ENCODE results near the gene HDAC11. TPM values are rescaled to one million over a fixed set of nuclear protein-coding genes. Genes with fewer than 3 reads are reported as not detected.

The HDAC11 gene
- total RNA-seq, 1 experiment from 2014 or later, result 12.0 TPM

- no peak overlapping the region for H3K4me3 Mint-ChIP-seq
- no peak for DNase-seq (ENCODE audit: low spot score)
- peaks cover 3% of the 10 kb centered on the region; the same call in 1 of the 2 replicates for H3K4me1 Mint-ChIP-seq
- TF ChIP-seq PRRX2 (CRISPR knock-in tag; IDR thresholded peaks at IDR 0.05), result no peak
- no peak for TF ChIP-seq GTF2I (CRISPR knock-in tag; conservative IDR thresholded peaks at IDR 0.05)
- TF ChIP-seq NFE2L1 (CRISPR knock-in tag; IDR thresholded peaks at IDR 0.05), result no peak
- TF ChIP-seq TEAD4 (CRISPR knock-in tag; IDR thresholded peaks at IDR 0.05), result no peak
- TF ChIP-seq FOXK1 (CRISPR knock-in tag; IDR thresholded peaks at IDR 0.05), result no peak
- no peak for TF ChIP-seq ARID4B (CRISPR knock-in tag; IDR thresholded peaks at IDR 0.05; ENCODE audit: borderline replicate concordance)
- TF ChIP-seq STAT6 (CRISPR knock-in tag; conservative IDR thresholded peaks at IDR 0.05; ENCODE audit: low read depth), result no peak
- no peak for TF ChIP-seq TCF7 (CRISPR knock-in tag; IDR thresholded peaks at IDR 0.05; ENCODE audit: low read depth)
- TF ChIP-seq ATF1 (CRISPR knock-in tag; IDR thresholded peaks at IDR 0.05), result no peak
- TF ChIP-seq ZNF232 (CRISPR knock-in tag; IDR thresholded peaks at IDR 0.05), result no peak
- TF ChIP-seq KAT7 (CRISPR knock-in tag; IDR thresholded peaks at IDR 0.05; ENCODE audit: borderline replicate concordance), result no peak
- no peak for TF ChIP-seq ERG (CRISPR knock-in tag; IDR thresholded peaks at IDR 0.05)
- no peak for TF ChIP-seq MYBL2 (CRISPR knock-in tag; IDR thresholded peaks at IDR 0.05)
- TF ChIP-seq, protein P1, sequence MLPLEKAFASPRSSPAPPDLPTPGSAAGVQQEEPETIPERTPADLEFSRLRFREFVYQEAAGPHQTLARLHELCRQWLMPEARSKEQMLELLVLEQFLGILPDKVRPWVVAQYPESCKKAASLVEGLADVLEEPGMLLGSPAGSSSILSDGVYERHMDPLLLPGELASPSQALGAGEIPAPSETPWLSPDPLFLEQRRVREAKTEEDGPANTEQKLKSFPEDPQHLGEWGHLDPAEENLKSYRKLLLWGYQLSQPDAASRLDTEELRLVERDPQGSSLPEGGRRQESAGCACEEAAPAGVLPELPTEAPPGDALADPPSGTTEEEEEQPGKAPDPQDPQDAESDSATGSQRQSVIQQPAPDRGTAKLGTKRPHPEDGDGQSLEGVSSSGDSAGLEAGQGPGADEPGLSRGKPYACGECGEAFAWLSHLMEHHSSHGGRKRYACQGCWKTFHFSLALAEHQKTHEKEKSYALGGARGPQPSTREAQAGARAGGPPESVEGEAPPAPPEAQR (CRISPR knock-in tag; IDR thresholded peaks at IDR 0.05), result no peak
- TF ChIP-seq NFATC4 (CRISPR knock-in tag; IDR thresholded peaks at IDR 0.05), result no peak
- TF ChIP-seq, protein P2, sequence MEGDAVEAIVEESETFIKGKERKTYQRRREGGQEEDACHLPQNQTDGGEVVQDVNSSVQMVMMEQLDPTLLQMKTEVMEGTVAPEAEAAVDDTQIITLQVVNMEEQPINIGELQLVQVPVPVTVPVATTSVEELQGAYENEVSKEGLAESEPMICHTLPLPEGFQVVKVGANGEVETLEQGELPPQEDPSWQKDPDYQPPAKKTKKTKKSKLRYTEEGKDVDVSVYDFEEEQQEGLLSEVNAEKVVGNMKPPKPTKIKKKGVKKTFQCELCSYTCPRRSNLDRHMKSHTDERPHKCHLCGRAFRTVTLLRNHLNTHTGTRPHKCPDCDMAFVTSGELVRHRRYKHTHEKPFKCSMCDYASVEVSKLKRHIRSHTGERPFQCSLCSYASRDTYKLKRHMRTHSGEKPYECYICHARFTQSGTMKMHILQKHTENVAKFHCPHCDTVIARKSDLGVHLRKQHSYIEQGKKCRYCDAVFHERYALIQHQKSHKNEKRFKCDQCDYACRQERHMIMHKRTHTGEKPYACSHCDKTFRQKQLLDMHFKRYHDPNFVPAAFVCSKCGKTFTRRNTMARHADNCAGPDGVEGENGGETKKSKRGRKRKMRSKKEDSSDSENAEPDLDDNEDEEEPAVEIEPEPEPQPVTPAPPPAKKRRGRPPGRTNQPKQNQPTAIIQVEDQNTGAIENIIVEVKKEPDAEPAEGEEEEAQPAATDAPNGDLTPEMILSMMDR (IDR thresholded peaks at IDR 0.05), result no peak
- no peak for TF ChIP-seq NR2C2 (CRISPR knock-in tag; IDR thresholded peaks at IDR 0.05)
- TF ChIP-seq, protein P3, sequence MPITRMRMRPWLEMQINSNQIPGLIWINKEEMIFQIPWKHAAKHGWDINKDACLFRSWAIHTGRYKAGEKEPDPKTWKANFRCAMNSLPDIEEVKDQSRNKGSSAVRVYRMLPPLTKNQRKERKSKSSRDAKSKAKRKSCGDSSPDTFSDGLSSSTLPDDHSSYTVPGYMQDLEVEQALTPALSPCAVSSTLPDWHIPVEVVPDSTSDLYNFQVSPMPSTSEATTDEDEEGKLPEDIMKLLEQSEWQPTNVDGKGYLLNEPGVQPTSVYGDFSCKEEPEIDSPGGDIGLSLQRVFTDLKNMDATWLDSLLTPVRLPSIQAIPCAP (CRISPR knock-in tag; IDR thresholded peaks at IDR 0.05), result no peak
- no peak for TF ChIP-seq OVOL2 (CRISPR knock-in tag; IDR thresholded peaks at IDR 0.05; ENCODE audit: borderline replicate concordance)
- no peak for ATAC-seq
- H3K27ac Mint-ChIP-seq, result no peak overlapping the region
- H3K27me3 Mint-ChIP-seq (ENCODE audit: low read depth), result no peaks in the 10 kb centered on the region; the same call in none of the 2 replicates
- H3K9me3 Mint-ChIP-seq, result peaks cover 20% of the 10 kb centered on the region
- peaks cover 8% of the 10 kb centered on the region for H3K36me3 Mint-ChIP-seq
- ChIA-PET POLR2A (no interaction called here), CTCF (interaction anchor here (0.9 to 2.3 kb wide), 2 partner anchors 10 to 24 kb away, joined by 5 to 22 read pairs; no protein-coding TSS in a partner anchor)
Observed at GRCh38 chr3:13518516-13518953, 38.4 kb downstream of the HDAC11 start.
